HG03521 (cell line): Measurements from ENCODE around the gene CLEC18A.
"Not testable (repeated sequence)": the region's sequence is repeated elsewhere in the genome, so short reads cannot be mapped to it uniquely, and the experiment has no call there.

Experiments
- ATAC-seq: cut with Tn5 transposase; IDR thresholded peaks from one replicate; pipeline ENCODE4 v1.9.1; 2021; ENCODE audit warnings: mild to moderate bottlenecking, moderate library complexity; ENCODE audit not compliant: unreplicated experiment

Gene CLEC18A

DNA sequence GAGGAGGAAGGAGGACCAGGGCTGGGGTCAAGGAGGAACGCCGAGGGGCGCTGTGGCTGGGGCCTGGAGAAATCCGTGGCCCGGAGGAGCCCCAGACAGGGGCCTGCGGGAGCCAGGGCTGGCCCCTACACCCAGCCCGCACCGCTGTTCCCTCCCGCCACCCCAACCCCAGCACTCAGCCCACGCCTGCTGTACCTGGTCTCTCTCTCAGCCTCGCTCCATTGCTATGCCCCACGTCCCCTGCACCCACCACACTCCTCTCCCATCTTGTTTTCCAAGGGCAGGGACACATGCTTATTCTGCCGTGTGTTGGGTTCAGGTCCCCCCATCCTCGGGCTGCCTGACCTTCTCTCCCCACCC, 518 bp downstream of the CLEC18A start:
- ATAC-seq: not testable (repeated sequence)

DNA sequence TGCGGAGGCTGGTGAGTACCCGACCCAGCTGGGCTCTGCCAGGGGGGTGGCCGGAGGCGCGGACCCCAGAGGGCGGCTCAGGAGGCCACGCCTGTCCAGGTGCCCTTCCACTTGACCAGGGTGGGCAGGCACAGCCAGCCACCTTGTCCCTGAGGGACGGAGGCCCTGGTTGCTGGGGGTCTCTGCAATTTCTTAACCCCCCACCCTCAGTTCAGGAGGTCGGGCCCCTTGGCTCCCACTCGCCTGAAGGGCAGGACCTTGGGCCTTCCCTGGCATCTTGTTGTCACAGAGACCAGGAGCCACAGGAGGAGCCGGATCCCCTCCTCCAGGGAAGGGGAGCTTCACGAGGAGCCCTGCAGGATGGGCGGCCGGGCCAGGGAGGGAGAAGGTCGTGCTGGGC, 982 bp downstream of the CLEC18A start:
- not testable (repeated sequence) for ATAC-seq

DNA sequence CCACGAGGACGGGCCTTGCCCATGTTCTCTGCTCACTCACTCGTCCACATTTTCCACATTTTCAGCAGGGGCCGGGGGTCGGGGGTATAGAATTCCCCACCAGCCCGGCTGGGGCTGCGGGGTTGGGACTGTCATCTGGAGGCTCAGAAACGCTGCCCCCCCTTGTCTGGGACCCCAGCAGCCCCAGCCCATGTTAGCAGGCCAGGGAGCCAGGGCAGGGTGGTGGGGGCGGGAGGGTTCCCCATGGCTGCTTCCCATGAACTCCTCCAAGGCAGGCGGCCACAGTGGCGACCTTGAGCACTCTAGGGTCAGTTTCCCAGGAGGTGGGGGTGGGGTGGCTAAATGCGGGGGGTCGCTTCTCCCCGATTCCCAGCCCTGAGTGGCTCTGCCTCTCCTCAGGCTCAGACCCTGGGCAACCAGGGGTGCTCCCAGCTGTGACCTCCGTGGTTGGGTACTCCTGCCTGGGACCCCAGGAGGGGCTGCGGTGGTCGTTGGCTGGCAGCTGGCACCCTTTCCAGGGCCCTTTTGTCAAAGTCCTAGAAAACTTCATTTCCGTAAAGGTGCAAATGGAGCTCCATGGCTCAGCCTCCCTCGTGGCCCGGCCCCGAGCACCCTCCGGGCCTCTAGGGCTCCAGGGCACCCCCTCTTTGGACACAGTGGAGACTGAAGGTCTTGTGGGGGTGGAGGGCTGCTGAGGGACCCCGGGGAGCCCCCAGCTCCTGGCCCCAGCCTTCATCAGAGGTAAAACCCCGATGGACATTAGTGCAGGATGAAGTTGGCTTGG, 1.6 kb downstream of the CLEC18A start:
- ATAC-seq: not testable (repeated sequence)

DNA sequence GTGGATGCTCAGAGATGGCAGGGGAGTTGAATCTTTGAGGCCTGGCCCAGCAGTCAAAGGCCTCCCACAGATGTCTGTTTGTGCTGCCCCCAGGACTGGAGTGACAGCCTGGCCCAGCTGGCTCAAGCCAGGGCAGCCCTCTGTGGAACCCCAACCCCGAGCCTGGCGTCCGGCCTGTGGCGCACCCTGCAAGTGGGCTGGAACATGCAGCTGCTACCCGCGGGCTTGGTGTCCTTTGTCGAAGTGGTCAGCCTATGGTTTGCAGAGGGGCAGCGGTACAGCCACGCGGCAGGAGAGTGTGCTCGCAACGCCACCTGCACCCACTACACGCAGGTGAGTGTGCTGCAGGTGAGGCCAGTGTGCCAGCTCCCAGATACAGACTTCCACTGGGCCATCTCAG, 3.1 kb downstream of the CLEC18A start:
- not testable (repeated sequence) for ATAC-seq

DNA sequence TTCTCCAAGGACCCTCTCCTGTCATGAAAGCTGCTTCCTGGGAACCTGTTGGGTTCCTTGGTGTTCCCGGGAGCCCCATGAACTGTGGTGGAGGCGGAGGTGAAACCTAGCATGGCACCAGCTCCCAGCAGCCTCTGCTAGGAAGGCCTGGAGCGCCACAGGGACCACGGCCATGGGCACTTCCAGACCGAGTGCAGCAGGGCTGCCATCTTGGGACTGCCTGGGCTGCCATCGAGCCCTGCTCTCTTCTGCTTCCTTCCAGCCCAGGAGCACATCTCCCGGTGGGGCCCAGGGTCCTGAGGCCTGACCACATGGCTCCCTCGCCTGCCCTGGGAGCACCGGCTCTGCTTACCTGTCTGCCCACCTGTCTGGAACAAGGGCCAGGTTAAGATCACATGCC, 12.2 kb downstream of the CLEC18A start:
- ATAC-seq: not testable (repeated sequence)

DNA sequence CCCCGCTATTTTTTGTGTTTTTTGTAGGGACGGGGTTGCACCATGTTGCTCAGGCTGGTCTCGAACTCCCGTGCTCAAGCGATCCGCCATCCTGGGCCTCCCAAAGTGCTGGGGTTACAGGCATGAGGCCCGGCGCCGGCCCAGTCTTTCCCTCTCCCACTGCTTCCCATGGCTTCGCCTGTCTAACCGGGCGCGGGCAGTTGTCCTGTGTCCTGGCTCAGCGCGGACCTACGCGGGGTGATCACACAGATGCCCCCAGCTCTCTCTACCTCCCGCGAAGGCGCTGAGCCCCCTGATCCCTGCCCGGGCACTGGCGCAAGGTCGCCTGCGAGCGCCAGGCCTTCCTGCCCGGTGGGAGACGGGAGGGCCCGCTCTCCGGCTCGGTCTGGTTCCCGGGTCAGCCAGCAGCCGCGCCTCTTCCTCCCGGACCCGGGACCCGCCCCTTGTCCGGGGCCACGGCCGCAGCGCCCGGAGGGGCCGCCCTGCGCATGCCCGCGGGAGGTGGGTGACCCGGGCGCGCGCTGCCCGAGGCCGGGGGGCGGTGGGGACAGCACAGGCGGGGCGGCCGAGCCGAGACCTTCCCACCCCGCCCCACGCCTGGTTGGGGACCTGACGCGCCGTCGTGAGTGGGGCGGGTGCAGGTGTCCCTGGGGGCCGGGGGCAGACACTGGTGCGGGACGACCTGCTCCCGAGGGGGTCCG, 14.0 kb downstream of the CLEC18A start:
- ATAC-seq: not testable (repeated sequence)

DNA sequence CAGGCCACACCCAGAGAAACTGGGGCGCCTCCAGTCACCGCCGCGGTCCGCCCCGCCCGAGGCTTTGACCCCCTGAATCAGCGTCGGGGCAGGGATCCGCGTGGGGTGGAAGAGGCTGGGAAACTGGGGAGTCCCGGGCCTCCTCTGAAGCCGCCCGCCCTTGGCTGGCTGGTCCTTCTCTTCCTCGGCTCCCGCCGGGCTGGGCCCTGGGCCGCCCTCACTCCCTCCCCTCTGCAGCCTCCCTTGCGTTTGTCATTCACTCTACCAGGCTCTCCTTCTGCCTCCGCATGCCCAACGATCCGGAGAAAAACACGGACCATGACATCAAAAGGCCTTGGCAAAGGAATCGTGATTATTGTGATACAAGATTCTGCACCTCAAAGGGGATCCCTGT, 14.5 kb downstream of the CLEC18A start:
- ATAC-seq: not testable (repeated sequence)

DNA sequence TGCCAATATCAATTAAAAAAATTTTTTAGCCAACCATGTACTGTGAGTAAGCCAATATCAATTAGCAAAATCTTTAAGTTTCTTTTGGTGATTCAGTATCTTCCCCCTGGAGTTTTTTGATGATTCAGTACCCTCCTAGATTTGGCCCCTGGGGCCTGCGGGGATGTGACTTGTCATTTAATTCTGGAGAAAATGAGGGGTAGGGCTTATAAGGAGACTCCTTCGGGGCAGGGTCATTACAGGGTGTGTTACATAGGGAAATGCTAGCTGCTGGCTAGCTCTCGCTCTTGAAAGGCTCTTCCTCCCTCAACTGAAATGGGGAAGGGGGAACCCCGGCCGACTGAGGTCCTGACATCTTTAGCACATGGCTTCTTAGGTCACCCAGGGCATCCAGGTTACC, 16.6 kb downstream of the CLEC18A start:
- not testable (repeated sequence) for ATAC-seq

DNA sequence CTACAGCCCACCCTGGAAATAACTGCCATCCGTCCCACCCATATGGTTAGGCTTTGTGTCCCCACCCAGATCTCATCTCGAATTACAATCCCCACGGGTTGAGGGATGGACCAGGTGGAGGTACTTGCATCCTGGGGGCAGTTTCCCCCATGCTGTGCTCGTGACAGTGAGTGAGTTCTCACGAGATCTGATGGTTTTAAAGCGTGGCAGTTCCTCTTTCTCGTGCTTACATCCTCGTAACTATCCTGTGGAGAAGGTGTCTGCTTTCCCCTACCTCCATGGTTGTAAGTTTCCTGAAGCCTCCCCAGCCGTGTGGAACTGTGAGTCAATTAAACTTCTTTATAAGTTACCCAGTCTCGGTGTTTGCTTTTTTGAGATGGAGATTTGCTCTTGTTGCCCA, 17.0 kb downstream of the CLEC18A start:
- not testable (repeated sequence) for ATAC-seq

DNA sequence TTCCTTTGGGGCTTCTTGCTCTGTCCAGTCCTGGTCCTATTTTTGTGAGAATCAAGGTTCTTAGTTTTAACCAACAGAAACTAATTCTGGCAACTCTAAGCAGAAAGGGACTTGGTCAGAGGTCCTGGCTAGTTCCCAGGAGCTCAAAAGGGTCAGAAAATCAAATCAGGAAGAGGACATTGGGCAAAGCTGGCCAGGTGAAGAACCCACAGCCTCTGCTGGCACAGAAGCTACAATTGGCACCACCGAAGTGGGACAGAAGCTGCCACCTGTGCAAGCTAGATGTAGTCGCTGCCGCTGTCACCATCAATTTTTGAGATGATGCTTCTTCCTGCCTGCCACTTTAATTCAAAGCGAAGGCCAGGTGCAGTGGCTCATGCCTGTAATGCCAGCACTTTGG, 18.5 kb downstream of the CLEC18A start:
- ATAC-seq: not testable (repeated sequence)

DNA sequence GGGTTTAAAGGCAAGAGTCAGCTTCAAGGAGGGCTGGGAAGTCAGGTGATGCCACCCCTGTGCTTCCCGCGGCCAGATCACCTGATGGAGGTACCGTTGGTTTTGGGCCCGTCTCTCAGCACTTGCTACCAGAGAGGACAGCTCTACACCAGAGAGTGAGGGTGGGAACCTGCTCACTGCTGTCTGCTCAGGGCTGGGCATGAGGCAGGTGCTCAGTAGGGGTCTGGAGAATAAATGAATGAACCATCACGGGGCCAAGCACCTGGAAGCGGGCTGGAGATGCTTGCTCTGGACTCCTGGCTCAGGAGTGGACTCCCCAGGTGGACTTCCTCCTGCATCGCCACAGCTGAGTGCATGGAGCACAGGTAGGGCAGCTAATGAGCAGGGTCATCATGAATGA, 21.0 kb downstream of the CLEC18A start:
- ATAC-seq: not testable (repeated sequence)

DNA sequence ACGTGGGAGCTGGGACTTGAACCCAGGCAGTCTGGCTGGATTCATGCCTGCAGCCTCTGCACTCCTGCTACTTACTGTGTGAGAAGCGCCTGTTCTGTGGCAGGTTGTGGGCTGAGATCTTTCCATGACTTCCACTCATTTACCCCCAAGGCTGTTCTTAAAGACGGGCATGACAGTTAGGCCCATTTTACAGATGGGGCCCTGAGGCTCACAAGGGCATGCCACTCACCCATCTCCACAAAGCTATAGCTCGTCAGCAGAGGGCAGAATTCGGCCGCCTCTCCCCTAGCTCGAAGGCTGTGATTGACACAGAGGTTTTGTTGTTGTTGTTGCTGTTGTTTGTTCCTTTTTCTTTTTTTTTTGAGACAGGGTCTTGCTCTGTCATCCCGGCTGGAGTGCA, 21.8 kb downstream of the CLEC18A start:
- ATAC-seq: not testable (repeated sequence)

DNA sequence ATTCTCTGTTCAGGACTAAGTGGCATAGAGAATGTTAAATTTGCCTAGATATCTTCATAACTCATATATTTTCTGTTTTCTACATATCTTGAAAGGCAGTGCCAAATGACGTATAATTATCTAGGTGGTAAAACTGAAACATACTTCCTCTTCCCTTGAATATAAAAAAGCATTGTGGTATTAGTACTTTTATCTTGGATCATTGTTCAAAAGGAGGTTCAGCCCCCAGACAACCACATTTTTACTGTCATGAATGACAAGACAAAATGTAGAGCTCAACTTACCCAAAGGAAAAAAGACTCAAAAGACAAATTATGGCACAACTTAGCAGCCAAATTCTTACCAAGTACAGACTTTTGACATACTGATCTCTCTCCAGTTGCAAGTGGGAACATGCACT, 34.1 kb downstream of the CLEC18A start:
- not testable (repeated sequence) for ATAC-seq

DNA sequence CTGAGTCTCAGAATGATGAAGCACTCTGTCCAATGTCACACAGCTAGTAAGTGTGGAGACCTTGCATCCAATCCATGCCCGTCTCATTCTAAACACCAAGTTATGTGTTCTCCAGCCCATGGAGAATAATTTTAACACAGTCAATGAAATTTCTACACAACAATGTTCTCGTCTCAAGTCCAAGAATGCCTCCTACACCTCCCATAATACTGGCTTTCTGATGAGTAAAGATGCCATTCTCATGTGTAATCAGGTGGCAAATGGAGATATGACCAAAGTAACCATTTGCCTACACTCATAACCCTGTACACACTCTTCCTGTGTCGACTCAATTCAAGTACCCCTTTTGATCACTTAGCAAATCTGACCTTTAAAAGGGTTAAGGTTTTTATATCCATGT, 46.8 kb downstream of the CLEC18A start:
- ATAC-seq: not testable (repeated sequence)

DNA sequence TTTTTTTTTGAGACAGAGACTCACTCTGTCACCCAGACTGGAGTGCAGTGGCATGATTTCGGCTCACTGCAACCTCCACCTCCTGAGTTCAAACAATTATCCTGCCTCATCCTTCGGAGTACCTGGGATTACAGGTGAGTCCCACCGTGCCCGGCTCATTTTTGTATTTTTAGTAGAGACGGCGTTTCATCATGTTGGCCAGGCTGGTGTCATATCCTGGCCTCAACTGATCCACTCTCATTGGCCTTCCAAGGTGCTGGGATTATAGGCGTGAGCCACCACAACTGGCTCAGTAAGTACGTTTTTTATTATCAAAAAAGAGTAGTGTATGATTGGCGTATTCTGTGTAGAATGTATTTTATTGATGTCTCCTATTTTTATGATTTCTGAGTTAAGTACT, 48.7 kb downstream of the CLEC18A start:
- not testable (repeated sequence) for ATAC-seq

DNA sequence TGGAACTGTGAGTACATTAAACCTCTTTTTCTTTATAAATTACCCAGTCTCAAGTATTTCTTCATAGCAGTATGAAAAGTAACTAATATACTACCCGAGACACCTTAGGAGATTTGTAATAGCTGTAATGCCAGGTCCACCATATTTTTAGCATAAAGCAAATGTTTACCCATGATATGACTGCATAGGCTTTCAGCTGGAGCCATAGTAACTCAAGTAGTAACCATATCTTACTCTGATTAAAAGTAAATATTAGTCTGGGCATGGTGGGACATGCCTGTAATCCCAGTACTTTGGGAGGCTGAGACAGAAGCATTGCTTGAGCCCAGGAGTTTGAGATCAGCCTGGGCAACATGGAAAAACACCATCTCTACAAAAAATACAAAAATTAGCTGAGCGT, 52.4 kb downstream of the CLEC18A start:
- not testable (repeated sequence) for ATAC-seq

DNA sequence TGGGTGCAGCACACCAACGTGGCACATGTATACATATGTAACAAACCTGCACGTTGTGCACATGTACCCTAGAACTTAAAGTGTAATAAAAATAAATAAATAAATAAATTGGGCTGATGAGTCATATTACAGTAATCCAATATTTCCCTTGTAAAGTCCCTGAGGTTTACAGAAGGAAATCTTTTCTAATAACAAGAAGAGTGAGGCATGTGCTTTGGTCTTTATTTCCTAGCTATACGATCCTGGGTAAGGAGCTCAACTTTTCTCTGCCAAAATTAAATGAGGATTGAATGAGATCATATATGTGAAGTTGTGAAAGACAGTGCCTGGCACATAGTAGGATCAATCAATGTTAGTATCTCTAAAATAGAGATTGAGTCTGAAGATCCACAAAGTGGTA, 57.5 kb downstream of the CLEC18A start:
- ATAC-seq: not testable (repeated sequence)

DNA sequence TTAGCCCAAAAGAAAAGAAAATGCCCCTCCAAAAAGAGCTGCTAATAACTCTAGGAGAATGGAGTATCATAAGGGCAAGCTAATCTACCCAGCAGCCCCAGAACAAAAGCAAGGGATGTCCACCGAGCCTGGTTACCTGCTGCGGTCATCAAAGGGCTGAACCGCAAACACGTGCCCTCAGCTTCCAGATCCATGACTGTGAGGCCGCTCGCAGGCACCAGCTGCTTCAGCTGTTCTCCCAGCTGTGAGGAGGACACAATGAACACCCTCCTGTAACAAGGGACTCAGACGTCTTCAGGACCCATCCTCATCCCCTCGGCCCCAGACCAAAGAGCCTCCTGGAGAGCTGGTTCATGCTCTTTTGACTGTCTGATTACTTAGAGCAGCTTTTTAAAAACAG, 59.5 kb downstream of the CLEC18A start:
- ATAC-seq: not testable (repeated sequence)

DNA sequence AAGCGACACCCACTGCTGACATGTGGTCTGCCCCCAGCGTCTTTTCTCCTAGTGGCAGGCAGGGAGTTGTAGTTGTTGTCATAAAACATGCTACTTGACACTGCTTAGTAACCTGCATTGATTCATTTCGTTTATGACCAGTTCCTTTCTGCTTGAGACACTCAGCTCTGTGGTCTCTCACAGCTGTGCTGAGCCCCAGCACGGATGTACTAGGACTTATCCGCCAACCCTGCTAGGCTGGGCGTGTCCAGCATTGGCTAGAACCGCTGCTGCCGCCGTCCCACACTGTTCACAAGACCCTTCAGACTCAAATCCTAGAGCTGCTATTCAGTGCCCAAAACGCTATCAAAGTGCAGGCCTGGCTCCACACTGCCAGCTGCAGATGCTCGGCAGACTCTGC, 60.0 kb downstream of the CLEC18A start:
- ATAC-seq: not testable (repeated sequence)

DNA sequence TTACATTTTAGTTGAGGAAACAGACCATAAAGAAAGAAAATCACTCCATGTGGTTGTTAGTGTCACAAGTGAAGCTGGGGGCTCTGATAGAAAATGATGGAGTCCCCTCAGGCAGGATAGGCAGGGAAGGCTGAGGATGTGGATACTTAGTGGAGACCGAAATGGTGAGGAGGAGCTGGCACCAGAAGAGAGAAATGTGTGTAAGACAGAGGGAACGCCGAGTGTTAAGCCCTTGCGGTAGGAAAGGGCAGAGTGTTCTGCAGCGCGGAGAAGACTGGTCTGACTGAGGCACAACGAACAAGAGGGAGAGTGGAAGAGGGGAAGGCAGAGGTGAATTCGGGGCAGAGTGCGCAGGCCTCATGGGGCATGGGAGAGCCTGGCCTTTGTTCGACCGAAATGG, 61.2 kb downstream of the CLEC18A start:
- ATAC-seq: not testable (repeated sequence)

DNA sequence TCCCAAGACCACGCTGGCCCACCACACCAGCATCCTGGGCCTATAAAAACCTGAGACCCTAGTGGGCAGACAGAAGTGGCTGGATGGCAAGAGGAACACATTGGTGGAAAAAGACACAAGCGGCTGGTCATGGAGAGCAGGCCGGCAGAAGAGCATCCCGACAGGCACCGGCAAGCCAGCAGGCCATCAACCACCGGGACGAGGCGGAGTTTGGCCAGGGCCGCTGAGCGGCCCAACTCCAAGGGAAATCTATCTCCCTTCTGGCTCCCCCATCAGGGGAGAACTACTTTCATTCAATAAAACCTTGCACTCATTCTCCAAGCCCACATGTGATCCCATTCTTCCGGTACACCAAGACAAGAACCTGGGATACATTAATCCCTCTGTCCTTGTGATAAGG, 61.8 kb downstream of the CLEC18A start:
- ATAC-seq: not testable (repeated sequence)
